ENCODE data around the gene DGCR2. TPM values are rescaled to one million over a fixed set of nuclear protein-coding genes. Genes with fewer than 3 reads are reported as not detected.

DGCR2 gene
- total and polyA plus RNA-seq, 2 of the 4 experiments (the other 2 are of a cell fraction) = 17.2 to 35.4 TPM

- Histone ChIP-seq H4K20me1 (ENCODE audit: insufficient read depth, low read length) (no peaks in the 10 kb centered on the region; the same call in 1 of the 2 replicates), H3K27me3 (ENCODE audit: control insufficient read depth, insufficient read depth, low read length) (no peaks in the 10 kb centered on the region), H4K5ac (ENCODE audit: low read depth, low read length) (no peak overlapping the region), H3K36me3 (ENCODE audit: control insufficient read depth, insufficient read depth, low read length) (peaks cover 39% of the 10 kb centered on the region), H2BK15ac (ENCODE audit: low read depth, low read length) (no peak overlapping the region), H3K14ac (replicated peaks; ENCODE audit: low read depth, low read length) (no peak overlapping the region), H2AK5ac (ENCODE audit: low read depth, low read length) (no peak overlapping the region), H3K9me1 (ENCODE audit: insufficient read depth, low read length) (peaks cover 7% of the 10 kb centered on the region; the same call in 1 of the 2 replicates), H2BK5ac (ENCODE audit: low read depth, low read length, poor library complexity, severe bottlenecking) (no peak overlapping the region), H2BK20ac (ENCODE audit: low read depth, low read length) (no peak overlapping the region), H3K4me3 (ENCODE audit: insufficient read depth, low read depth, low read length) (no peak overlapping the region), H3K9me3 (ENCODE audit: control insufficient read depth, insufficient read depth, low read length) (no peaks in the 10 kb centered on the region), H3K23ac (ENCODE audit: low read depth, low read length) (no peak overlapping the region), H4K8ac (ENCODE audit: low read depth in 2 of 2, low read length in 2 of 2) (no peak overlapping the region), H3K9ac (ENCODE audit: low read depth, low read length) (no peak overlapping the region), H3K4ac (ENCODE audit: low read depth, low read length) (no peak overlapping the region), H2AK9ac (replicated peaks; ENCODE audit: low read depth, low read length, poor library complexity) (no peak overlapping the region), H2BK120ac (ENCODE audit: low read depth, low read length) (no peak overlapping the region), H4K91ac (ENCODE audit: insufficient read depth, low read depth, low read length) (no peak overlapping the region), H3K4me1 (ENCODE audit: control insufficient read depth, insufficient read depth, low read length) (no peaks in the 10 kb centered on the region), H2AFZ (replicated peaks; ENCODE audit: low read length, poor library complexity) (no peak overlapping the region), H3K27ac (ENCODE audit: insufficient read depth, low read length) (no peak overlapping the region), H3K18ac (ENCODE audit: low read depth, low read length) (no peak overlapping the region), H3K4me2 (ENCODE audit: low read depth, low read length) (no peak overlapping the region), H3K79me1 (ENCODE audit: low read depth in 1 of 2, low read length in 2 of 2) (peaks cover 8% of the 10 kb centered on the region in 2 experiments; a peak in 2 of 4 replicates), H3K56ac (ENCODE audit: extremely low read depth, insufficient read depth, low read length) (no peak overlapping the region)
- in situ Hi-C loops (cut with MboI; ENCODE audit: low sequenced_read_pairs) (no loop called here), dilution Hi-C loops (cut with HindIII; ENCODE audit: low sequenced_read_pairs, unreplicated experiment) (no loop called here), intact Hi-C loops (cut with micrococcal nuclease) (no loop called here)
- ChIA-PET CTCF (interaction anchor here (0.6 kb wide), 2 partner anchors 900 to 1787 kb away, joined by 3 to 4 read pairs; partner anchors contain the start of gene USP18), POLR2A (ENCODE audit: unreplicated experiment) (no interaction called here)
- no CpG with 5 or more reads among the region's 3 CpGs for WGBS, 2 experiments (ENCODE audit: extremely low coverage in 2 of 2, insufficient read length in 1 of 2)
- BruUV-seq (replicated peaks) = no TSS peak
- DNase-seq = no peak
- no peak for TF ChIP-seq BHLHE40 (IDR thresholded peaks at IDR 0.05; ENCODE audit: low read depth, low read length)
- no peak for ATAC-seq (ENCODE audit: low read depth)
These were observed 72.1 kb downstream of the DGCR2 start for GRCh38 chr22:19050117-19050516.

Measured in IMR-90 (cell line).